Stimulated activated memory B cell treated with anti-CD40 and anti-IgM and Interleukin-4, amounts not matched to agents 10 μg/mL and 1 μg/mL and 100 μg/mL, for 72 hours (primary cell): ENCODE measurements around the gene ANGPT4.

Source experiments
- ATAC-seq: fragments of 150-1000 bp; cut with Tn5 transposase; 2 replicates; pipeline ENCODE4 v1.10.0; 2021
- H3K27ac Mint-ChIP-seq: one replicate; pipeline ENCODE4 v1.8.0; 2022; ENCODE audit warnings: mild to moderate bottlenecking, mixed read lengths
- H3K27me3 Mint-ChIP-seq: one replicate; pipeline ENCODE4 v1.8.0; 2022; ENCODE audit warnings: mixed read lengths
- H3K36me3 Mint-ChIP-seq: one replicate; pipeline ENCODE4 v1.8.0; 2022; ENCODE audit warnings: mixed read lengths
- H3K4me1 Mint-ChIP-seq: one replicate; pipeline ENCODE4 v1.8.0; 2022; ENCODE audit warnings: mixed read lengths
- H3K4me3 Mint-ChIP-seq: one replicate; pipeline ENCODE4 v1.8.0; 2022; ENCODE audit warnings: mild to moderate bottlenecking, moderate library complexity, mixed read lengths
- H3K9me3 Mint-ChIP-seq: one replicate; pipeline ENCODE4 v1.8.0; 2022; ENCODE audit warnings: mixed read lengths

ANGPT4 gene

GRCh38 chr20:951384-952169 is 35.4 kb upstream of the ANGPT4 start:
- H3K27me3 Mint-ChIP-seq = peaks cover 85% of the 10 kb centered on the region
- peaks cover 3% of the 10 kb centered on the region for H3K9me3 Mint-ChIP-seq
- H3K4me3 Mint-ChIP-seq = no peak overlapping the region
- ATAC-seq = no peak
- no peaks in the 10 kb centered on the region for H3K36me3 Mint-ChIP-seq
- H3K4me1 Mint-ChIP-seq = no peaks in the 10 kb centered on the region
- no peak overlapping the region for H3K27ac Mint-ChIP-seq

GRCh38 chr20:949717-950116 is 33.6 kb upstream of the ANGPT4 start:
- Mint-ChIP-seq H3K4me1 (no peaks in the 10 kb centered on the region), H3K9me3 (peaks cover 3% of the 10 kb centered on the region), H3K27me3 (peaks cover 82% of the 10 kb centered on the region), H3K36me3 (no peaks in the 10 kb centered on the region), H3K27ac (no peak overlapping the region), H3K4me3 (no peak overlapping the region)
- ATAC-seq = no peak

GRCh38 chr20:946826-947225 is 30.7 kb upstream of the ANGPT4 start:
- ATAC-seq = no peak
- no peak overlapping the region for H3K4me3 Mint-ChIP-seq
- peaks cover 57% of the 10 kb centered on the region for H3K27me3 Mint-ChIP-seq
- H3K36me3 Mint-ChIP-seq = no peaks in the 10 kb centered on the region
- H3K27ac Mint-ChIP-seq = no peak overlapping the region
- H3K4me1 Mint-ChIP-seq = no peaks in the 10 kb centered on the region
- peaks cover 3% of the 10 kb centered on the region for H3K9me3 Mint-ChIP-seq

GRCh38 chr20:945841-946240 is 29.7 kb upstream of the ANGPT4 start:
- Mint-ChIP-seq H3K9me3 (peaks cover 3% of the 10 kb centered on the region), H3K4me1 (no peaks in the 10 kb centered on the region), H3K27me3 (peaks cover 55% of the 10 kb centered on the region), H3K27ac (no peak overlapping the region), H3K36me3 (no peaks in the 10 kb centered on the region), H3K4me3 (no peak overlapping the region)
- ATAC-seq = no peak

GRCh38 chr20:944774-945410 is 28.8 kb upstream of the ANGPT4 start:
- no peak overlapping the region for H3K4me3 Mint-ChIP-seq
- no peak overlapping the region for H3K27ac Mint-ChIP-seq
- H3K27me3 Mint-ChIP-seq = peaks cover 56% of the 10 kb centered on the region
- H3K4me1 Mint-ChIP-seq = no peaks in the 10 kb centered on the region
- H3K36me3 Mint-ChIP-seq = no peaks in the 10 kb centered on the region
- ATAC-seq = no peak
- peaks cover 3% of the 10 kb centered on the region for H3K9me3 Mint-ChIP-seq

- Mint-ChIP-seq H3K36me3 (no peaks in the 10 kb centered on the region), H3K4me1 (no peaks in the 10 kb centered on the region), H3K27me3 (peaks cover 48% of the 10 kb centered on the region), H3K27ac (no peak overlapping the region), H3K9me3 (peaks cover 3% of the 10 kb centered on the region), H3K4me3 (no peak overlapping the region)
- no peak for ATAC-seq
Observed at GRCh38 chr20:944148-944547, 28.0 kb upstream of the ANGPT4 start.

GRCh38 chr20:942611-943010 is 26.5 kb upstream of the ANGPT4 start:
- no peaks in the 10 kb centered on the region for H3K9me3 Mint-ChIP-seq
- no peak for ATAC-seq
- no peaks in the 10 kb centered on the region for H3K4me1 Mint-ChIP-seq
- H3K4me3 Mint-ChIP-seq = no peak overlapping the region
- H3K27me3 Mint-ChIP-seq = peaks cover 34% of the 10 kb centered on the region
- H3K27ac Mint-ChIP-seq = no peak overlapping the region
- no peaks in the 10 kb centered on the region for H3K36me3 Mint-ChIP-seq

GRCh38 chr20:940926-941325 is 24.8 kb upstream of the ANGPT4 start:
- no peak overlapping the region for H3K27ac Mint-ChIP-seq
- peaks cover 18% of the 10 kb centered on the region for H3K27me3 Mint-ChIP-seq
- no peak overlapping the region for H3K4me3 Mint-ChIP-seq
- H3K9me3 Mint-ChIP-seq = no peaks in the 10 kb centered on the region
- H3K36me3 Mint-ChIP-seq = no peaks in the 10 kb centered on the region
- no peaks in the 10 kb centered on the region for H3K4me1 Mint-ChIP-seq
- no peak for ATAC-seq

- Mint-ChIP-seq H3K27me3 (peaks cover 15% of the 10 kb centered on the region), H3K4me3 (no peak overlapping the region), H3K9me3 (no peaks in the 10 kb centered on the region), H3K4me1 (no peaks in the 10 kb centered on the region), H3K36me3 (no peaks in the 10 kb centered on the region), H3K27ac (no peak overlapping the region)
- no peak for ATAC-seq
Observed at GRCh38 chr20:939606-940005, 23.5 kb upstream of the ANGPT4 start.

GRCh38 chr20:934186-934840 is 18.2 kb upstream of the ANGPT4 start:
- H3K27ac Mint-ChIP-seq = no peak overlapping the region
- H3K4me1 Mint-ChIP-seq = no peaks in the 10 kb centered on the region
- peaks cover 6% of the 10 kb centered on the region for H3K36me3 Mint-ChIP-seq
- peaks cover 14% of the 10 kb centered on the region for H3K27me3 Mint-ChIP-seq
- H3K4me3 Mint-ChIP-seq = no peak overlapping the region
- peaks cover 12% of the 10 kb centered on the region for H3K9me3 Mint-ChIP-seq
- no peak for ATAC-seq

- no peak for ATAC-seq
Observed at GRCh38 chr20:933029-933428, 16.9 kb upstream of the ANGPT4 start.

GRCh38 chr20:931401-931800 is 15.3 kb upstream of the ANGPT4 start:
- ATAC-seq = no peak
- peaks cover 12% of the 10 kb centered on the region for H3K9me3 Mint-ChIP-seq
- no peaks in the 10 kb centered on the region for H3K4me1 Mint-ChIP-seq
- peaks cover 6% of the 10 kb centered on the region for H3K36me3 Mint-ChIP-seq
- H3K27ac Mint-ChIP-seq = no peak overlapping the region
- peaks cover 39% of the 10 kb centered on the region for H3K27me3 Mint-ChIP-seq
- no peak overlapping the region for H3K4me3 Mint-ChIP-seq

More at GRCh38 chr20:933029-933428, 16.9 kb upstream of the ANGPT4 start:
- Mint-ChIP-seq H3K27me3 (peaks cover 24% of the 10 kb centered on the region), H3K36me3 (peaks cover 6% of the 10 kb centered on the region), H3K4me3 (no peak overlapping the region), H3K4me1 (no peaks in the 10 kb centered on the region), H3K9me3 (peaks cover 12% of the 10 kb centered on the region), H3K27ac (no peak overlapping the region)

GRCh38 chr20:926670-927069 is 10.5 kb upstream of the ANGPT4 start:
- peaks cover 8% of the 10 kb centered on the region for H3K9me3 Mint-ChIP-seq
- peaks cover 2% of the 10 kb centered on the region for H3K36me3 Mint-ChIP-seq
- H3K4me3 Mint-ChIP-seq = no peak overlapping the region
- H3K4me1 Mint-ChIP-seq = no peaks in the 10 kb centered on the region
- peaks cover 36% of the 10 kb centered on the region for H3K27me3 Mint-ChIP-seq
- ATAC-seq = no peak
- no peak overlapping the region for H3K27ac Mint-ChIP-seq

- Mint-ChIP-seq H3K27ac (no peak overlapping the region), H3K9me3 (no peaks in the 10 kb centered on the region), H3K4me3 (no peak overlapping the region), H3K27me3 (peaks cover 36% of the 10 kb centered on the region), H3K4me1 (no peaks in the 10 kb centered on the region), H3K36me3 (no peaks in the 10 kb centered on the region)
- ATAC-seq = no peak
Observed at GRCh38 chr20:925516-925915, 9.4 kb upstream of the ANGPT4 start.

GRCh38 chr20:924639-925038 is 8.5 kb upstream of the ANGPT4 start:
- Mint-ChIP-seq H3K27ac (no peak overlapping the region), H3K27me3 (peaks cover 39% of the 10 kb centered on the region), H3K4me3 (no peak overlapping the region), H3K36me3 (no peaks in the 10 kb centered on the region), H3K4me1 (no peaks in the 10 kb centered on the region), H3K9me3 (no peaks in the 10 kb centered on the region)
- no peak for ATAC-seq

GRCh38 chr20:922781-923180 is 6.6 kb upstream of the ANGPT4 start:
- no peak overlapping the region for H3K4me3 Mint-ChIP-seq
- ATAC-seq = no peak
- no peaks in the 10 kb centered on the region for H3K9me3 Mint-ChIP-seq
- peaks cover 37% of the 10 kb centered on the region for H3K27me3 Mint-ChIP-seq
- H3K4me1 Mint-ChIP-seq = no peaks in the 10 kb centered on the region
- H3K27ac Mint-ChIP-seq = no peak overlapping the region
- H3K36me3 Mint-ChIP-seq = no peaks in the 10 kb centered on the region
